DMS153 treated with DMSO at 0.1 percent for 48 hours (cell line): ENCODE results near the gene PCLAF.
"Not testable (repeated sequence)": the region's sequence is repeated elsewhere in the genome, so short reads cannot be mapped to it uniquely, and the experiment has no call there.

ENCODE experiments used
- DNase-seq: peaks from one replicate; lab custom pipeline; 2025; ENCODE audit not compliant: unreplicated experiment; lab: John Stamatoyannopoulos, UW

The PCLAF gene, protein sequence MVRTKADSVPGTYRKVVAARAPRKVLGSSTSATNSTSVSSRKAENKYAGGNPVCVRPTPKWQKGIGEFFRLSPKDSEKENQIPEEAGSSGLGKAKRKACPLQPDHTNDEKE

DNA sequence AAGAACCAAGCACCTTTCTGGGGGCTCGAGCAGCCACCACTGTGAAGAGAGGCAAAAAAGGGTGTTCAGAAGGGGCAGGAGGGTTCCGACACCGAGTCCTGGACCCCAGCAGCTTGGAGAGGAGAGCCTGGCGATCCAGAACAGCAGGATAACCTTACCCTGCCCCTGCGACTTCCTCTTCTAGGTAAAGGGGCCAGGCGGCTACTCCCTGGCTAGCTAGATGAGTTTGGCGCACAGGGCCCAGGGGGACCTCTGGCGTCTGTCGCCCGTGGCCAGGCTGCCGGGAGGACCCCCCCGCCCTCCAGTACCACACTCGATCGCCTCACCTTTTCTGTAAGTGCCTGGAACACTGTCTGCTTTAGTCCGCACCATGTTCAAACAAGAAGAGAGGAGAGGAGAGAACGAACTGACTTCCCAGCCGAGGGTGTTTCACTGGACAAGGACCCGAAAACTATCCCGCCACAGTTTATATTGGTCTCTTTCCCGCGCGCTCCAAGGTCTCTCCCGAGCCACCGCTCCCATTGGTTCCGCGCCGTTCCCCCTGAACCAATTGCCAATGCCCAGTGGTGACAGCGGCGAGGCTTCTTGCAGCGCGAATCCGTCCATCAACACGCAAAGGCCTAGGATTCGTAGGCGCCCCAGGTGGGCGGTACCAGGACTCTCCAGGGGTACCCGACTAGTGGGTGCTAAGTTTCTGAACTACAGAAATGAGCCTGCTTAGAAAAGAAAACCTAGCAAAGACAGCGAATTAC, at the start of gene PCLAF:
Gene PCLAF (minus strand): TSS at position 442 of the 752 bp plus-strand sequence. CDS start 70 bp downstream, at position 372.
- DNase-seq = peak; percentile 32

DNA sequence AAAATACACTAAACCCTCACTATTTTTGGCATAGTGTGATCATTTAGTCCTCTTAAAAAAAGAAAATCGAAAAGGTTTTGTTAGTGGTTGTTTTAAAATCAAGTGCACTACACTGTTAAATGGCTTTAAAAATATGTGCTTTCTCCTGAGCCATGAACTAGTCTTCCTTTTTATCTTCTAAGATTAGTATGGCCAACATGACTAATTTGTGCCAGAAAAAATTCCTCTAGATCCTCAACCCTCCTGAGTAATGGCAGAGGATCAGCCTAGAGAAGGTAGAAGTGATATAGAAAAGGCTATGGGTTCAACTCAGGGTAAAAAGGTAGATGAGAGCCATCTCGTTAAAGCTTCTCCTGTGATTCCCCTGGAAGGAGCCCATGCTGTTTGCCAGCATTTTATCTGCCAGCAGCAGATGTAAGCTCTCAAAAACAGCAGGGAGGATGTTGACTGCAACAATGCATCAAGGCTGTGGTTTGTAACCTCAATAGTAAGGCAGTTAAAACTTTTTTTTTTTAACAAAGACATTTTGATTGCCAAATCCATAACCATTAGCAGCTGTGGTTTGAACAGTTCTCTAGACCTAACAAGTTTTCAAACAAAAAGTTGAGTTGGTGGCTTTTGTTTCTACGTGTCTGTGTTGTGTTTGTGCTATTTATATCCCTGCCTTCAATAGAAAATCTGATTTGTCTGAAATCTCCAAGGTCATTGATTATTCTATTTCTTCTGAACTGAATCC, 48.9 kb upstream of the PCLAF start:
- no peak for DNase-seq

DNA sequence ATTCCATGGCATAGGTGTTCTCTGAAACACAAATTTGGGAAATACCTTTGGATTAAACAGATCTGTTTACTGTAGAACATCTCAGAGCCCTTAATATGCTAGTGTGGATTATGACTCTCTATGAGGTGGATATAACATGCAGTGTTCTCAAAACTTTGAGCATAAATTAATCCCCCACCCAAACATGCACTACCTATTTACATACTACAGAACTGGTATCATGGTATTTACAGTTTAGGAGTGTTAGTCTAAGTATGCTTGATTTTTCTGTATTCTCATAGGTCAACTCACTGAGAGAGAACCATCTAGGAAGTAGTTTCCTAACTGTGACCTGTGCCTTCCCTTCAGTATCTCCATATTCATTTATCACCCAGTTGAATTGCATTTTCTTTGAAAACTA, 48.2 kb upstream of the PCLAF start:
- no peak for DNase-seq

GRCh38 chr15:64426845-64427465, 45.7 kb upstream of the PCLAF start:
- no peak for DNase-seq

- DNase-seq = no peak
Measured at GRCh38 chr15:64425221-64425620, 44.0 kb upstream of the PCLAF start.

DNA sequence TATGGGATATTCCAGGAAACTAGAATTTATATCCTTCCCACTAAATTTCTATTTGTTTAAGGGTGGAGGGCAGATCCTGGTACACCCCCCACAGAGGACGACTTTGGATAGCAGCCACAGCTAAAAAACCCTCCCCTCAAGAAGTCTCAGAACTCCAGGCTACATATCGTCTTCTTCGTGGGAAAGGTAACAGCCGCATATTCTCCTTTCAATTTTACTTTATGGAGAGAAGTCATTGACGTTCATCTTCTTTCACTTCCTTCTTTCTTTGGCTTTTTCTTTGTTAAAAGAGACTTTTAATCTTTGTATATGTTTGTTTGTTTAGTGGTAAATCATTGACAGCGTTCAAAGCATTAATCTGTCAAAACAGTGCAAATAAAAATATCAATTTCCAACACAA, 42.7 kb upstream of the PCLAF start:
- no peak for DNase-seq

- no peak for DNase-seq
Measured at GRCh38 chr15:64422697-64423096, 41.5 kb upstream of the PCLAF start.

GRCh38 chr15:64412216-64412615, 31.0 kb upstream of the PCLAF start:
- no peak for DNase-seq

GRCh38 chr15:64400583-64400982, 19.3 kb upstream of the PCLAF start:
- no peak for DNase-seq

- no peak for DNase-seq
Measured at GRCh38 chr15:64398575-64398974, 17.3 kb upstream of the PCLAF start.

DNA sequence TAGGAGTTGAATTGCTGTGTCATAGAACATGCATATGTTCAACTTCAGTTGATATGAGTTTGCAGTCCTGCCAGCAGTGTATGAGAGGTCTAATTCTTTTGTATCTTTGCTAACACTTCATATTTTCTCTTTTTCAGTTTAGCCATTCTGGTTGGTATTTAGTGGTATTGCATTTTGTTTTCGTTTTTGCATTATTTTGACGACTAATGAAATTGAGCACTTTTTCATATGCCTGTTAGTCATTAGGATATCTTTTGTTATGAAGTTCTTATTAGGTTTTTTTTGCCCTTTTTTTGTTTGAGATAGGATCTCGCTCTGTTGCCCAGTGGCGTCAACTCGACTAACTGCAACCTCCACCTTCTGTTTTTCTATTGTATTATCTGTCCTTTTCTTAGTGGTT, 15.5 kb upstream of the PCLAF start:
- no peak for DNase-seq

GRCh38 chr15:64392471-64392870, 11.2 kb upstream of the PCLAF start:
- DNase-seq = not testable (repeated sequence)

GRCh38 chr15:64389036-64389435, 7.8 kb upstream of the PCLAF start:
- DNase-seq = no peak

- peak; percentile 15 for DNase-seq
Measured at GRCh38 chr15:64387562-64388168, 6.4 kb upstream of the PCLAF start, which contains the start of gene TRIP4. TSS of gene TRIP4 (plus strand) at chr15:64387836. CDS start at chr15:64387864, 28 bp downstream.

- DNase-seq = no peak
Measured at GRCh38 chr15:64386291-64386690, 5.0 kb upstream of the PCLAF start.

- no peak for DNase-seq
Measured at GRCh38 chr15:64383760-64384159, 2.5 kb upstream of the PCLAF start.

- not testable (repeated sequence) for DNase-seq
Measured at GRCh38 chr15:64380130-64380870, 941 bp downstream of the PCLAF start.

DNA sequence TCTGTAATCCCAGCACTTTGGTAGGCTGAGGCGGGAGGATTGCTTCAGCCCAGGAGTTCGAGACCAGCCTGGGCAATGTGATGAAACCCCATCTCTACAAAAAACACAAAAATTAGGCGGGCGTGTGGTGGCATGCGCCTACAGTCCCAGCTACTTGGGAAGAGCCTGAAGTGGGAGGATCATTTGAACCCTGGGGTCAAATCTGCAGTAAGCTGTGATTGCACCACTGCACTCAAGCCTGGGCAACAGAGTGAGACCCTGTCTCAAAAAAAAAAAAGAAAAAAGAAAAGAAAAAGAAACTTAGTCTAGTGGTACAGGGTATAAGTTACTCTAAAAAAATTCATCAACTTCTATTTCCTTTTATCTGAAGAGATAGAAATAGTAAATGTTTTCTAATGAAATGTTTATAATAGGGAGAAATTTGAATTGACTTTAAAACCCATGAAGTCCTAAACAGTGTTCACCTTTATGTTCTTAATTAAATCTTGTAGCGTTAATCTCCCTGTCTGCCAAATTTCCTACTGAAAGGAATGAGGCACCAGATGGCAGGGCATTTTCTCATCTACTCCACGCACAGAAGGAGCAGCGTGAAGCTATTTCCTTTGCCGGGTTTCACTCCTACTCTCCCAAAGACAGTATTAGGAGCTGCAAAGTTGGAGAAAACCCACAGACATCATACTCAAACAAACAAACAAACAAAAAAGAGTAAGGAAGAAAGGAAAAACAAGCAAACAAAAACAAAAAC, 1.9 kb downstream of the PCLAF start:
- no peak for DNase-seq

DNA sequence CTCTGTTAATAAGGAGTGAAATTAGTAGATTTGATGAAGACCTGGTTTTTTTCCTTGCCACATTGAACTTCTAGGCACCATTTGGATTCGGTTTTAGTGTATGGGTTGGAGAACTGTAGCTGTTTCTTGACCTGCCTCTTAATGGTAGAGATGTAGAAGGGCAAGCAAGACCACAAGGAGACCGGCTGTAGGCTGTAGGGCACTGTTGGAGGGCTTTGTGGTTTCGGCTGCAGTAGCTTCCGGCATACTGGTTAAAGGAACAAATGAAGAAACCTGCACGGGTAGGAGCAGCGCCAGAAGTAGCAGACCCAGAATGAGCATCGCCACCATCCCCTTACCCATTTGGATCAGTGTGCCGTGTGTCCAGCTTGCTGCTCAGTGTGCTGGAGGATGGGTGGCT, 7.9 kb downstream of the PCLAF start:
- DNase-seq = no peak

- DNase-seq = not testable (repeated sequence)
Measured at GRCh38 chr15:64371383-64371782, 9.9 kb downstream of the PCLAF start.
